Activated T-cell treated with anti-CD3 and anti-CD28 coated beads, Interleukin-2, amount 50 U/mL, for 4 hours (primary cell): ENCODE results near the gene RGSL1. TPM values are rescaled to one million over a fixed set of nuclear protein-coding genes. Genes with fewer than 3 reads are reported as not detected.
A peak's percentile ranks its signal among the peaks of the same experiment; 100 is the strongest.
"Not testable (repeated sequence)": the region's sequence is repeated elsewhere in the genome, so short reads cannot be mapped to it uniquely, and the experiment has no call there.

Experiments used
- ATAC-seq, 2 donors: fragments of 200-7000 bp; cut with Tn5 transposase; one replicate each; pipeline ENCODE4 v1.10.0; 2021
- DNase-seq: peaks from one replicate; pipeline ENCODE4 v3.0.0-alpha.2; 2020
- H3K27me3 Mint-ChIP-seq: one replicate; pipeline ENCODE4 v1.8.0; 2021; ENCODE audit warnings: low read depth, mixed read lengths
- H3K36me3 Mint-ChIP-seq: one replicate; pipeline ENCODE4 v1.8.0; 2022; ENCODE audit warnings: mixed read lengths; ENCODE audit not compliant: insufficient read depth
- H3K4me1 Mint-ChIP-seq: one replicate; pipeline ENCODE4 v1.8.0; 2021; ENCODE audit warnings: low read depth, mixed read lengths
- H3K4me3 Mint-ChIP-seq: one replicate; pipeline ENCODE4 v1.8.0; 2021; ENCODE audit warnings: mild to moderate bottlenecking, moderate library complexity, mixed read lengths
- H3K9me3 Mint-ChIP-seq: one replicate; pipeline ENCODE4 v1.8.0; 2021; ENCODE audit warnings: mixed read lengths
- total RNA-seq, 3 donors: library from RNA; stranded (reverse); gene quantifications; one replicate each; pipeline ENCODE4 v1.2.1, GENCODE V29; 2021

RGSL1 gene
- total RNA-seq, 3 donors from 2014 or later: not detected

- DNase-seq (no peak), ATAC-seq (no peak)
- H3K4me1 Mint-ChIP-seq: no peaks in the 10 kb centered on the region
- H3K27me3 Mint-ChIP-seq: peaks cover 5% of the 10 kb centered on the region
- no peak overlapping the region for H3K4me3 Mint-ChIP-seq
- no peaks in the 10 kb centered on the region for H3K36me3 Mint-ChIP-seq
- H3K9me3 Mint-ChIP-seq: peaks cover 11% of the 10 kb centered on the region
Measured at GRCh38 chr1:182476625-182477024, 26.7 kb downstream of the RGSL1 start.

GRCh38 chr1:182478238-182478637 lies 28.3 kb downstream of the RGSL1 start:
- no peaks in the 10 kb centered on the region for H3K4me1 Mint-ChIP-seq
- no peak for DNase-seq
- H3K9me3 Mint-ChIP-seq: peaks cover 15% of the 10 kb centered on the region

GRCh38 chr1:182484067-182484466 lies 34.1 kb downstream of the RGSL1 start:
- H3K4me1 Mint-ChIP-seq: no peaks in the 10 kb centered on the region
- H3K4me3 Mint-ChIP-seq: no peak overlapping the region
- H3K9me3 Mint-ChIP-seq: peaks cover 8% of the 10 kb centered on the region
- peaks cover 10% of the 10 kb centered on the region for H3K27me3 Mint-ChIP-seq
- ATAC-seq (no peak), DNase-seq (no peak)
- no peaks in the 10 kb centered on the region for H3K36me3 Mint-ChIP-seq

More at GRCh38 chr1:182478238-182478637, 28.3 kb downstream of the RGSL1 start:
- Mint-ChIP-seq H3K27me3 (peaks cover 5% of the 10 kb centered on the region), H3K4me3 (no peak overlapping the region), H3K36me3 (no peaks in the 10 kb centered on the region)
- ATAC-seq: no peak

GRCh38 chr1:182484531-182485257 lies 34.7 kb downstream of the RGSL1 start:
- Mint-ChIP-seq H3K9me3 (peaks cover 4% of the 10 kb centered on the region), H3K4me3 (no peak overlapping the region), H3K36me3 (no peaks in the 10 kb centered on the region), H3K27me3 (peaks cover 10% of the 10 kb centered on the region), H3K4me1 (no peaks in the 10 kb centered on the region)
- ATAC-seq (peak in 1 of 2 donors; percentile 48), DNase-seq (no peak)

- no peak for DNase-seq
- Mint-ChIP-seq H3K4me1 (no peaks in the 10 kb centered on the region), H3K27me3 (peaks cover 10% of the 10 kb centered on the region), H3K9me3 (peaks cover 4% of the 10 kb centered on the region), H3K36me3 (no peaks in the 10 kb centered on the region), H3K4me3 (no peak overlapping the region)
- no peak for ATAC-seq
Measured at GRCh38 chr1:182485861-182486260, 35.9 kb downstream of the RGSL1 start.

GRCh38 chr1:182488803-182489202 lies 38.9 kb downstream of the RGSL1 start:
- Mint-ChIP-seq H3K27me3 (peaks cover 10% of the 10 kb centered on the region), H3K4me1 (no peaks in the 10 kb centered on the region), H3K36me3 (no peaks in the 10 kb centered on the region), H3K4me3 (no peak overlapping the region), H3K9me3 (no peaks in the 10 kb centered on the region)
- no peak for DNase-seq
- no peak for ATAC-seq

- Mint-ChIP-seq H3K27me3 (peaks cover 5% of the 10 kb centered on the region), H3K9me3 (no peaks in the 10 kb centered on the region), H3K4me3 (no peak overlapping the region), H3K4me1 (no peaks in the 10 kb centered on the region), H3K36me3 (no peaks in the 10 kb centered on the region)
- ATAC-seq (no peak), DNase-seq (no peak)
Measured at GRCh38 chr1:182493063-182493462, 43.1 kb downstream of the RGSL1 start.

GRCh38 chr1:182495002-182495401 lies 45.1 kb downstream of the RGSL1 start:
- no peaks in the 10 kb centered on the region for H3K27me3 Mint-ChIP-seq
- DNase-seq (no peak), ATAC-seq (no peak)
- no peaks in the 10 kb centered on the region for H3K9me3 Mint-ChIP-seq
- H3K36me3 Mint-ChIP-seq: no peaks in the 10 kb centered on the region
- no peak overlapping the region for H3K4me3 Mint-ChIP-seq
- no peaks in the 10 kb centered on the region for H3K4me1 Mint-ChIP-seq

- H3K4me3 Mint-ChIP-seq: no peak overlapping the region
- no peaks in the 10 kb centered on the region for H3K4me1 Mint-ChIP-seq
- H3K36me3 Mint-ChIP-seq: no peaks in the 10 kb centered on the region
- DNase-seq (no peak), ATAC-seq (no peak)
- no peaks in the 10 kb centered on the region for H3K9me3 Mint-ChIP-seq
- H3K27me3 Mint-ChIP-seq: no peaks in the 10 kb centered on the region
Measured at GRCh38 chr1:182495693-182496092, 45.7 kb downstream of the RGSL1 start.

GRCh38 chr1:182507685-182508084 lies 57.7 kb downstream of the RGSL1 start:
- Mint-ChIP-seq H3K4me3 (no peak overlapping the region), H3K9me3 (peaks cover 14% of the 10 kb centered on the region), H3K4me1 (no peaks in the 10 kb centered on the region), H3K27me3 (peaks cover 11% of the 10 kb centered on the region), H3K36me3 (peaks cover 2% of the 10 kb centered on the region)
- ATAC-seq (no peak), DNase-seq (no peak)

- no peaks in the 10 kb centered on the region for H3K36me3 Mint-ChIP-seq
- H3K27me3 Mint-ChIP-seq: peaks cover 7% of the 10 kb centered on the region
- DNase-seq: no peak
- no peak for ATAC-seq
- no peak overlapping the region for H3K4me3 Mint-ChIP-seq
- no peaks in the 10 kb centered on the region for H3K4me1 Mint-ChIP-seq
- H3K9me3 Mint-ChIP-seq: peaks cover 16% of the 10 kb centered on the region
Measured at GRCh38 chr1:182515556-182515955, 65.6 kb downstream of the RGSL1 start.

- Mint-ChIP-seq H3K9me3 (peaks cover 40% of the 10 kb centered on the region), H3K36me3 (peaks cover 4% of the 10 kb centered on the region), H3K4me3 (no peak overlapping the region), H3K4me1 (no peaks in the 10 kb centered on the region), H3K27me3 (peaks cover 19% of the 10 kb centered on the region)
- ATAC-seq (no peak), DNase-seq (no peak)
Measured at GRCh38 chr1:182520736-182521135, 70.8 kb downstream of the RGSL1 start.

- ATAC-seq: no peak
- Mint-ChIP-seq H3K9me3 (peaks cover 40% of the 10 kb centered on the region), H3K27me3 (peaks cover 19% of the 10 kb centered on the region), H3K4me1 (no peaks in the 10 kb centered on the region), H3K36me3 (peaks cover 4% of the 10 kb centered on the region), H3K4me3 (no peak overlapping the region)
- DNase-seq: no peak
Measured at GRCh38 chr1:182525342-182525741, 75.4 kb downstream of the RGSL1 start.

GRCh38 chr1:182527680-182528079 lies 77.7 kb downstream of the RGSL1 start:
- ATAC-seq (no peak), DNase-seq (no peak)
- Mint-ChIP-seq H3K27me3 (peaks cover 12% of the 10 kb centered on the region), H3K4me3 (no peak overlapping the region), H3K36me3 (peaks cover 4% of the 10 kb centered on the region), H3K9me3 (peaks cover 40% of the 10 kb centered on the region), H3K4me1 (no peaks in the 10 kb centered on the region)

GRCh38 chr1:182528206-182528605 lies 78.3 kb downstream of the RGSL1 start:
- H3K4me1 Mint-ChIP-seq, ATAC-seq, DNase-seq, H3K4me3 Mint-ChIP-seq, H3K36me3 Mint-ChIP-seq: not testable (repeated sequence)
- H3K9me3 Mint-ChIP-seq: peaks cover 39% of the 10 kb centered on the region
- H3K27me3 Mint-ChIP-seq: peaks cover 12% of the 10 kb centered on the region
